PC-3 (cell line): ENCODE measurements around the gene TMEM52B.

Experiments used
- EZH2 ChIP-seq: fragments of 300-600 bp; sonication (generic); IDR thresholded peaks from one replicate; pipeline ENCODE4 v1.6.1; 2017; ENCODE audit warnings: antibody characterized with exemption, mild to moderate bottlenecking, low read length; ENCODE audit not compliant: unreplicated experiment
- TF ChIP-seq, protein P1 (sequence below): fragments of 300-600 bp; sonication (generic); conservative IDR thresholded peaks from 2 replicates; pipeline ENCODE4 v1.5.1; 2017; ENCODE audit warnings: antibody characterized with exemption, low read depth, mild to moderate bottlenecking, low read length

DNA sequence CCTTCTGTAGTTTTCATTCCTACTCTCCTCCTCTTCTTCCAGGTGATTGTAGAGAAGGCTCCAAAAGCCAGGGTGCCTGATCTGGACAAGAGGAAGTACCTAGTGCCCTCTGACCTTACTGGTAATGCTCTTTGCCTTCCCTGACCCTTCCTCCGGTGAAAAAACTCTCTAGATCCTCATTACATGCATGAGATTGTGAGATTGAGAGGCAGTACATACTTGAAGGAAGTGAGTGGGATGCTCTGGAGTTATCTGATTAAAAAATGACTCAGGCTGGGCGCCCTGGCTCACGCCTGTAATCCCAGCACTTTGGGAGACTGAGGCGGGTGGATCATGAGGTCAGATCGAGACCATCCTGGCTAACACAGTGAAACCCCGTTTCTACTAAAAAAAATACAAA is 39.2 kb downstream of the TMEM52B start:
- TF ChIP-seq, protein P1, sequence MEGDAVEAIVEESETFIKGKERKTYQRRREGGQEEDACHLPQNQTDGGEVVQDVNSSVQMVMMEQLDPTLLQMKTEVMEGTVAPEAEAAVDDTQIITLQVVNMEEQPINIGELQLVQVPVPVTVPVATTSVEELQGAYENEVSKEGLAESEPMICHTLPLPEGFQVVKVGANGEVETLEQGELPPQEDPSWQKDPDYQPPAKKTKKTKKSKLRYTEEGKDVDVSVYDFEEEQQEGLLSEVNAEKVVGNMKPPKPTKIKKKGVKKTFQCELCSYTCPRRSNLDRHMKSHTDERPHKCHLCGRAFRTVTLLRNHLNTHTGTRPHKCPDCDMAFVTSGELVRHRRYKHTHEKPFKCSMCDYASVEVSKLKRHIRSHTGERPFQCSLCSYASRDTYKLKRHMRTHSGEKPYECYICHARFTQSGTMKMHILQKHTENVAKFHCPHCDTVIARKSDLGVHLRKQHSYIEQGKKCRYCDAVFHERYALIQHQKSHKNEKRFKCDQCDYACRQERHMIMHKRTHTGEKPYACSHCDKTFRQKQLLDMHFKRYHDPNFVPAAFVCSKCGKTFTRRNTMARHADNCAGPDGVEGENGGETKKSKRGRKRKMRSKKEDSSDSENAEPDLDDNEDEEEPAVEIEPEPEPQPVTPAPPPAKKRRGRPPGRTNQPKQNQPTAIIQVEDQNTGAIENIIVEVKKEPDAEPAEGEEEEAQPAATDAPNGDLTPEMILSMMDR, result no peak
- TF ChIP-seq EZH2, result no peak
